Measurements from ENCODE around the gene RMDN2.

The RMDN2 gene

GRCh38 chr2:38057651-38058410 is 132.7 kb downstream of the RMDN2 start:
- no peak for DNase-seq

DNA sequence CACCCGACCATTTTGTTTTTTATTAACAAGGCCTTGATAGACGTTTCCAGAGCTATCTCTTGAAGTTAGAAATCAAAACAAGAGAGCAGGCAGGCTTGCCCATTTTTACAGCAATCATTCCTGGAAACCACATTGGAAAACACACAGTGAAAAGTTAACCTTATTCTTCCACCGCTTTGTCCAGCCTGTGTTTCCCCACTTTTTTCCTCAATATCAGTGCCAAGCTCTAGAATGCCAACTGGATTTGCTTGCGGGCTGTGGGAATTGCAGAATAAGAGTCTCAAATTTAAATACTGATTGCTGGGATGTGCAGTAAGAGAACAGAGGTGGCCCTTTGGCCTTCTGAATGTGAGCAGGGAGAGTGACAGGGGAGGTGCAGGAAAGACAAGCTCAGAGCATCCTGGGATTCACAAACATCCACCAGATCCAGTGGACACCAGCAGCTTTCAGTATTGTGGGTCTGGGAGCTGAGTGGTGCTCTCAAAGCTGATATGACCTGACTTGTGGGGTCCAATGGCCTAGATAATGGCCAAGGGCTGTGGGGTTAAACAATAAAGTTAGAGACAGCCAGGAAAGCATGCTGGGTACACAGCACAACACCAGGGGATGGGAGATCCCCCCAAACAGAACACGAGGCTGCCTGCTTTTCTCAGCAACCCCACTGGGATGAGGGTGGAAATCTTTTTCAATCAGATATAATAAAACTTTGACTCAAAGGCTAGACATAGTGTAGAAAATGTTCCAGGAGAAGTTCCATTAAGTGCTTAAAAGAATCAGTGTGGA is 135.3 kb downstream of the RMDN2 start:
- no peak for DNase-seq

DNA sequence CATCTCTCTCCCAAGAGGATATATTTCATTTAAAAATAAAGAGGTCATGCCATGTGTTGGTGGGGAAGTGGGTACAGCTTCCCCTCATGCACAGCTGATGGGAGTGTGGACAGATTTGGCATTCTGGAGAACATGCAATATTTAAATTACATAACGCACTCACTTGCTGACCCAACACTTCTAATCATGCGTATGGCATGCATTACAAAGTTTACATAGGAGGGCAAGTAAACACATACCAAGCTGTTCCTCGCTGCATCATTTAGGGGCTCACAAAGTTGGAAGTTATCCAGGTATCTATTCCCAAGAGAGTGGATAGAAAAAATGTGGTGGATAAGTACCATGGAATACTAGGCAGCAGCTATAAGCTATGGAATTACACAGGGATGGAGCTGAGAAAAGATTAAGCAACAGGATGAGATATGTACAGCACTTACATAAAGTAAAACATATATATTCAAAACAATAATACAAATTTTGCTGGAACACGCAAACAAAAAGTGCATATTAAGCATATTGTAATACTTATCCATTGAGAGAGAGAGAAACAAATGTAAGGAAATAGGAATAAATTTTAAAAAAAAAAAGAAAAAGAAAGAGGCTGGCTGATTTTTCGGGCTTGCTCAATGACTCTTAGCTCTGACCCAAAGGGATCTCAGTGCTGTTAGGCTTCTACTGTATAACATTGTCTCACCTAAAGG is 139.9 kb downstream of the RMDN2 start:
- no peak for DNase-seq

- no peak for DNase-seq
These were observed 140.5 kb downstream of the RMDN2 start for GRCh38 chr2:38065502-38066135.

GRCh38 chr2:38066421-38067115 is 141.5 kb downstream of the RMDN2 start:
- DNase-seq = no peak

All from hematopoietic multipotent progenitor cell treated with erythropoietin and hydrocortisone succinate and interleukin-3 and kit ligand, for 6 days (in vitro differentiated cells).